Activated naive CD4-positive, alpha-beta T cell treated with anti-CD3 and anti-CD28 coated beads, Interleukin-2, amount 50 U/mL, for 72 hours (primary cell): ENCODE results near the gene PCSK1N. TPM values are rescaled to one million over a fixed set of nuclear protein-coding genes. Genes with fewer than 3 reads are reported as not detected.

Experiments
- ATAC-seq, 2 donors: fragments of 150-1000 bp; cut with Tn5 transposase; 2 replicates each; pipeline ENCODE4 v1.10.0; 2021; ENCODE audit warnings: mild to moderate bottlenecking in 2 of 2, moderate library complexity in 2 of 2
- DNase-seq, 2 donors: peaks; one replicate each; pipeline ENCODE4 v3.0.0; 2021 to 2022; ENCODE audit warnings: low spot score in 2 of 2
- H3K27ac Mint-ChIP-seq, 2 donors: one replicate each; pipeline ENCODE4 v1.8.0; 2022; ENCODE audit warnings: mild to moderate bottlenecking in 2 of 2, mixed read lengths in 2 of 2
- H3K36me3 Mint-ChIP-seq, 2 donors: one replicate each; pipeline ENCODE4 v1.8.0; 2022; ENCODE audit warnings: mixed read lengths in 2 of 2
- H3K9me3 Mint-ChIP-seq, 2 donors: one replicate each; pipeline ENCODE4 v1.8.0; 2022; ENCODE audit warnings: mixed read lengths in 2 of 2
- total RNA-seq, 2 donors: library from RNA; stranded (reverse); gene quantifications; one replicate each; pipeline ENCODE4 v1.2.3, GENCODE V29; 2022

Gene PCSK1N
- total RNA-seq, 2 donors from 2014 or later: 1.0 to 2.7 TPM

DNA sequence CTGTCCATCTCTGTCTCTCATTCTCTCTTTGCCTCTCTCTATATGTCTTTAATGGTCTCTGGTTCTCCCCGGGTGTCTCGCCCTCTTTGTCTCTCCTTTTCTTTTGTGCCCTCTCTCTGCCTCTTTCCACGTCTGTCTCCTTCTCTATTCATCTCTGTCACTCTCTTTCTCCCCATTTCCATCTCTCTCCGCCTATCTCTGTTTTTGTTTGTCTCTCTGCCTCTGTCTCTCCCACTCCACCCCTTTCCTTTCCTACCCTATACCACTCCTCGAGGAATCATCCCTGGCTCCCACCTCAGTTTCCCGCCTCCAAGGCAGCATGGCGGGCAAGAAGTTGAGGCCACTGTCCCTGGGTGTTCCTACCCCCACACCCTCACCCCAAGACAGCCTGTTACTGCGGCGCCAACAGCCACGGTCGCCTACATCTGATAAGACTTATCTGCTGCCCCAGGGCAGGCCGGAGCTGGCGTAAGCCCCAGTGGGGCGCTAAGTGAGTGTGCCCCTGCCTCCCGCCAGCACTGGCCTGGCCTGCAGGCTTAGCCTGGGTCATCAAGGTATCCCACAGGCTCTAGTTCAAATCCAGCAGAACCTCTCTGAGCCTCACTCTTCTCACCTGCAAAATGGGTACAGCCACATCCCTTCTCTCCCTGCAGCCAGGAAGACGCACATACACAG lies 49.7 kb downstream of the PCSK1N start:
- no peaks in the 10 kb centered on the region for H3K36me3 Mint-ChIP-seq
- DNase-seq (no peak), ATAC-seq (no peak)
- no peaks in the 10 kb centered on the region for H3K9me3 Mint-ChIP-seq
- H3K27ac Mint-ChIP-seq: peak overlapping the region in 1 of 2 donors; percentile 29

DNA sequence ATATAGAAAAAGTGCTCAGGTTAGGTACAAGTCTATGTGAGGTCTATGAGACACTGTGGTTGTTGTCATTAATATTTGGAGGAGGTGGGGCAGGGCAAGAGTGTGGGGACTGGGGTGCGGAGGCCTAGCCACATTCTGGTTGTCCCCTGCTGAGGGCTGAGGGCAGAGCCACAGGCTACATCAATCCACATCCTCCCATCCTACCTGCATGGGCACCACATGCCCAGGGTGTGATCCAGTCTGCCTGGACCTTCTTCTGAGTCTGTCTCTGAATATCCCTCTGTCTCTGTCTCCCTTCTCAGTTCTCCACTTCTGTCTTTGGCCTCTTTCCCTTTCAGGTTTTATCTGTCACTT lies 50.2 kb downstream of the PCSK1N start:
- H3K9me3 Mint-ChIP-seq: no peaks in the 10 kb centered on the region
- H3K27ac Mint-ChIP-seq: peak overlapping the region in 1 of 2 donors; percentile 29
- H3K36me3 Mint-ChIP-seq: no peaks in the 10 kb centered on the region

DNA sequence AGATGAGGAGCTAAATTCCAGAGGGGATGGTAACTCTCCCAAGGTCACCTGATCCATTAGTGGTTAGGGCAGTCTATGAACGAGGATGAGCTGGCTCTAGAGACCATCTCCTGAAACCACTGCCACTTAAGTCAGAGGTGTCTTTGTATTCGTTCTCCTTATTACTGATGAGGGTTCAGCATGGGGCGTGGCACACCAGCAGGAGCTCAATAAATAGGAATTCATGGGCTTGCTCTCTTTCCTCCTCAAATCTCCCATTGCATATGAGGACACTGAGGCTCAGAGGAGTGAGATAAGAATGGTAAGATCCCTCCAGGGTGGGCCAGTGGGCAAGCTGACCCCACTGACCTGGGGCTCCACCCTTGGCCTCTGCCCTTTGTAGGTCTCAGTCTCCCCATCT lies 50.7 kb downstream of the PCSK1N start:
- Mint-ChIP-seq H3K27ac (no peak overlapping the region), H3K9me3 (no peaks in the 10 kb centered on the region), H3K36me3 (no peaks in the 10 kb centered on the region)
- no peak for ATAC-seq
- DNase-seq: no peak

More for the DNA sequence above, 50.2 kb downstream of the PCSK1N start:
- no peak for ATAC-seq
- DNase-seq: no peak

- ATAC-seq (no peak), DNase-seq (no peak)
- H3K9me3 Mint-ChIP-seq: no peaks in the 10 kb centered on the region
- H3K27ac Mint-ChIP-seq: no peak overlapping the region
- H3K36me3 Mint-ChIP-seq: no peaks in the 10 kb centered on the region
These were observed 52.6 kb downstream of the PCSK1N start for GRCh38 chrX:48782795-48783194.

GRCh38 chrX:48782216-48782615 lies 53.2 kb downstream of the PCSK1N start:
- no peak for ATAC-seq
- H3K9me3 Mint-ChIP-seq: no peaks in the 10 kb centered on the region

GRCh38 chrX:48781705-48782104 lies 53.7 kb downstream of the PCSK1N start:
- no peak overlapping the region for H3K27ac Mint-ChIP-seq
- DNase-seq (no peak), ATAC-seq (no peak)
- H3K9me3 Mint-ChIP-seq: no peaks in the 10 kb centered on the region
- no peaks in the 10 kb centered on the region for H3K36me3 Mint-ChIP-seq

More at GRCh38 chrX:48782216-48782615, 53.2 kb downstream of the PCSK1N start:
- Mint-ChIP-seq H3K27ac (no peak overlapping the region), H3K36me3 (no peaks in the 10 kb centered on the region)
- no peak for DNase-seq

Other genes starting within 250 kb of the PCSK1N start
- gene WDR13, start 238.1 kb downstream of the PCSK1N start, total RNA-seq: 10 to 100 TPM; 52.8 to 58.5 TPM
- 10 to 100 TPM; 88.9 to 93.0 TPM for gene WAS, start 151.8 kb downstream of the PCSK1N start, total RNA-seq
- 10 to 100 TPM; 31.5 to 36.4 TPM for gene SUV39H1, start 138.9 kb downstream of the PCSK1N start, total RNA-seq
- gene GLOD5, start 73.9 kb downstream of the PCSK1N start, total RNA-seq: not detected
- under 1 TPM in 1 of 2 donors, not detected in 1; 0.25 TPM for gene GATA1, start 49.0 kb downstream of the PCSK1N start, total RNA-seq
- 100 to 1,000 TPM in 1 of 2 donors, 10 to 100 TPM in 1; 77.0 to 189 TPM for gene HDAC6, start 33.5 kb downstream of the PCSK1N start, total RNA-seq
- under 1 TPM; 0.23 to 0.31 TPM for gene ERAS, start 9.1 kb downstream of the PCSK1N start, total RNA-seq
- 10 to 100 TPM; 61.4 to 86.4 TPM for gene TIMM17B, start 62.2 kb upstream of the PCSK1N start, total RNA-seq
- gene PQBP1, start 62.3 kb upstream of the PCSK1N start, total RNA-seq: 10 to 100 TPM; 77.2 to 79.3 TPM
- 10 to 100 TPM; 18.3 to 22.2 TPM for gene SLC35A2, start 76.0 kb upstream of the PCSK1N start, total RNA-seq
- 100 to 1,000 TPM; 264 to 357 TPM for gene PIM2, start 83.4 kb upstream of the PCSK1N start, total RNA-seq
- gene OTUD5, start 122.0 kb upstream of the PCSK1N start, total RNA-seq: 10 to 100 TPM; 76.8 to 82.4 TPM
- 10 to 100 TPM in 1 of 2 donors, 1 to 10 TPM in 1; 4.9 to 15.5 TPM for gene KCND1, start 136.2 kb upstream of the PCSK1N start, total RNA-seq
- 100 to 1,000 TPM in 1 of 2 donors, 10 to 100 TPM in 1; 92.3 to 140 TPM for gene GRIPAP1, start 166.7 kb upstream of the PCSK1N start, total RNA-seq
- 10 to 100 TPM; 34.8 to 41.8 TPM for gene TFE3, start 207.7 kb upstream of the PCSK1N start, total RNA-seq
- gene CCDC120, start 223.4 kb upstream of the PCSK1N start, total RNA-seq: 1 to 10 TPM; 4.5 to 5.7 TPM
- gene PRAF2, start 238.4 kb upstream of the PCSK1N start, total RNA-seq: 10 to 100 TPM; 10.9 to 40.9 TPM
- 10 to 100 TPM; 24.6 to 57.5 TPM for gene WDR45, start 244.3 kb upstream of the PCSK1N start, total RNA-seq